ENCODE results near the gene STK38.

The STK38 gene

GRCh38 chr6:36559011-36559793 is 11.9 kb upstream of the STK38 start:
- Histone ChIP-seq H3F3A (ENCODE audit: low read depth) (no peaks in the 10 kb centered on the region), H3K4me3 (ENCODE audit: low read length, poor library complexity, severe bottlenecking) (no peak overlapping the region), H3K36me3 (ENCODE audit: insufficient read depth, low read length) (no peaks in the 10 kb centered on the region), H3K9me3 (ENCODE audit: insufficient read depth, low read depth, low read length) (no peaks in the 10 kb centered on the region), H4K20me1 (ENCODE audit: insufficient read depth, low read length, poor library complexity, severe bottlenecking) (no peaks in the 10 kb centered on the region), H3K4me1 (ENCODE audit: insufficient read depth, low read length, poor library complexity, severe bottlenecking) (no peaks in the 10 kb centered on the region), H3K9me2 (replicated peaks; ENCODE audit: low read depth, low read length) (no peaks in the 10 kb centered on the region), H3K27me3 (ENCODE audit: insufficient read depth, low read length, poor library complexity, severe bottlenecking) (no peaks in the 10 kb centered on the region), H2AFZ (ENCODE audit: low read length) (peak overlapping the region; percentile 51), H3K4me2 (ENCODE audit: low read depth, low read length, poor library complexity, severe bottlenecking) (no peak overlapping the region), H3K9ac (ENCODE audit: low read depth, low read length, poor library complexity, severe bottlenecking) (no peak overlapping the region), H3K79me2 (ENCODE audit: insufficient read depth, low read length) (no peaks in the 10 kb centered on the region)
- TF ChIP-seq EZH2phosphoT487 (IDR thresholded peaks at IDR 0.05; ENCODE audit: borderline replicate concordance): no peak
- no peak for TF ChIP-seq CTCF (conservative IDR thresholded peaks at IDR 0.05; ENCODE audit: low read length)

- H3K4me3 ChIP-seq (ENCODE audit: low read length, poor library complexity, severe bottlenecking): no peak overlapping the region
- H3K4me2 ChIP-seq (ENCODE audit: low read depth, low read length, poor library complexity, severe bottlenecking): no peak overlapping the region
- no peaks in the 10 kb centered on the region for H3K79me2 ChIP-seq (ENCODE audit: insufficient read depth, low read length)
- H3F3A ChIP-seq (ENCODE audit: low read depth): no peaks in the 10 kb centered on the region
- H4K20me1 ChIP-seq (ENCODE audit: insufficient read depth, low read length, poor library complexity, severe bottlenecking): no peaks in the 10 kb centered on the region
- peaks cover under 1% of the 10 kb centered on the region for H3K4me1 ChIP-seq (ENCODE audit: insufficient read depth, low read length, poor library complexity, severe bottlenecking)
- no peak overlapping the region for H3K9ac ChIP-seq (ENCODE audit: low read depth, low read length, poor library complexity, severe bottlenecking)
- TF ChIP-seq EZH2phosphoT487 (IDR thresholded peaks at IDR 0.05; ENCODE audit: borderline replicate concordance) (no peak), CTCF (conservative IDR thresholded peaks at IDR 0.05; ENCODE audit: low read length) (no peak)
- no peak overlapping the region for H2AFZ ChIP-seq (ENCODE audit: low read length)
- H3K27me3 ChIP-seq (ENCODE audit: insufficient read depth, low read length, poor library complexity, severe bottlenecking): no peaks in the 10 kb centered on the region
- H3K9me2 ChIP-seq (replicated peaks; ENCODE audit: low read depth, low read length): no peaks in the 10 kb centered on the region
- no peaks in the 10 kb centered on the region for H3K36me3 ChIP-seq (ENCODE audit: insufficient read depth, low read length)
- H3K9me3 ChIP-seq (ENCODE audit: insufficient read depth, low read depth, low read length): no peaks in the 10 kb centered on the region
Measured at GRCh38 chr6:36556281-36556680, 9.0 kb upstream of the STK38 start.

- H3K79me2 ChIP-seq (ENCODE audit: insufficient read depth, low read length): no peaks in the 10 kb centered on the region
- H3K4me1 ChIP-seq (ENCODE audit: insufficient read depth, low read length, poor library complexity, severe bottlenecking): peaks cover 5% of the 10 kb centered on the region
- H3K9me2 ChIP-seq (replicated peaks; ENCODE audit: low read depth, low read length): no peaks in the 10 kb centered on the region
- TF ChIP-seq EZH2phosphoT487 (IDR thresholded peaks at IDR 0.05; ENCODE audit: borderline replicate concordance) (no peak), CTCF (conservative IDR thresholded peaks at IDR 0.05; ENCODE audit: low read length) (no peak)
- H3K9me3 ChIP-seq (ENCODE audit: insufficient read depth, low read depth, low read length): no peaks in the 10 kb centered on the region
- no peaks in the 10 kb centered on the region for H4K20me1 ChIP-seq (ENCODE audit: insufficient read depth, low read length, poor library complexity, severe bottlenecking)
- H3K4me3 ChIP-seq (ENCODE audit: low read length, poor library complexity, severe bottlenecking): no peak overlapping the region
- no peak overlapping the region for H3K4me2 ChIP-seq (ENCODE audit: low read depth, low read length, poor library complexity, severe bottlenecking)
- H3K27me3 ChIP-seq (ENCODE audit: insufficient read depth, low read length, poor library complexity, severe bottlenecking): no peaks in the 10 kb centered on the region
- H3F3A ChIP-seq (ENCODE audit: low read depth): no peaks in the 10 kb centered on the region
- H3K9ac ChIP-seq (ENCODE audit: low read depth, low read length, poor library complexity, severe bottlenecking): no peak overlapping the region
- no peaks in the 10 kb centered on the region for H3K36me3 ChIP-seq (ENCODE audit: insufficient read depth, low read length)
- no peak overlapping the region for H2AFZ ChIP-seq (ENCODE audit: low read length)
Measured at GRCh38 chr6:36555750-36556252, 8.5 kb upstream of the STK38 start.

Data from Loucy (cell line).